Activated T-cell treated with anti-CD3 and anti-CD28 coated beads, Interleukin-2, amount 50 U/mL, for 4 hours (primary cell): ENCODE results near the gene OTOP2. TPM values are rescaled to one million over a fixed set of nuclear protein-coding genes. Genes with fewer than 3 reads are reported as not detected.
A peak's percentile ranks its signal among the peaks of the same experiment; 100 is the strongest.
"Not testable (repeated sequence)": the region's sequence is repeated elsewhere in the genome, so short reads cannot be mapped to it uniquely, and the experiment has no call there.

Experiments used
- ATAC-seq, 2 donors: fragments of 200-7000 bp; cut with Tn5 transposase; one replicate each; pipeline ENCODE4 v1.10.0; 2021
- DNase-seq: peaks from one replicate; pipeline ENCODE4 v3.0.0-alpha.2; 2020
- H3K27me3 Mint-ChIP-seq: one replicate; pipeline ENCODE4 v1.8.0; 2021; ENCODE audit warnings: low read depth, mixed read lengths
- H3K36me3 Mint-ChIP-seq: one replicate; pipeline ENCODE4 v1.8.0; 2022; ENCODE audit warnings: mixed read lengths; ENCODE audit not compliant: insufficient read depth
- H3K4me1 Mint-ChIP-seq: one replicate; pipeline ENCODE4 v1.8.0; 2021; ENCODE audit warnings: low read depth, mixed read lengths
- H3K4me3 Mint-ChIP-seq: one replicate; pipeline ENCODE4 v1.8.0; 2021; ENCODE audit warnings: mild to moderate bottlenecking, moderate library complexity, mixed read lengths
- H3K9me3 Mint-ChIP-seq: one replicate; pipeline ENCODE4 v1.8.0; 2021; ENCODE audit warnings: mixed read lengths
- total RNA-seq, 3 donors: library from RNA; stranded (reverse); gene quantifications; one replicate each; pipeline ENCODE4 v1.2.1, GENCODE V29; 2021

Gene OTOP2
- total RNA-seq, 3 donors from 2014 or later: not detected

- Mint-ChIP-seq H3K36me3 (no peaks in the 10 kb centered on the region), H3K27me3 (no peaks in the 10 kb centered on the region), H3K4me1 (peaks cover 4% of the 10 kb centered on the region), H3K4me3 (no peak overlapping the region), H3K9me3 (no peaks in the 10 kb centered on the region)
- ATAC-seq (peak; percentile 68), DNase-seq (peak; percentile 31)
Measured at GRCh38 chr17:74960570-74961342, 36.7 kb downstream of the OTOP2 start.

- Mint-ChIP-seq H3K9me3 (no peaks in the 10 kb centered on the region), H3K4me3 (no peak overlapping the region), H3K27me3 (no peaks in the 10 kb centered on the region), H3K4me1 (peaks cover 4% of the 10 kb centered on the region), H3K36me3 (no peaks in the 10 kb centered on the region)
- ATAC-seq: peak; percentile 80 to 81
- peak; percentile 88 for DNase-seq
Measured at GRCh38 chr17:74961657-74962350, 37.7 kb downstream of the OTOP2 start.

- DNase-seq (no peak), ATAC-seq (no peak)
- Mint-ChIP-seq H3K27me3 (no peaks in the 10 kb centered on the region), H3K9me3 (no peaks in the 10 kb centered on the region), H3K4me3 (no peak overlapping the region), H3K4me1 (peaks cover 3% of the 10 kb centered on the region), H3K36me3 (no peaks in the 10 kb centered on the region)
Measured at GRCh38 chr17:74962622-74963394, 38.7 kb downstream of the OTOP2 start.

- Mint-ChIP-seq H3K4me1 (peaks cover 2% of the 10 kb centered on the region), H3K9me3 (no peaks in the 10 kb centered on the region), H3K27me3 (no peaks in the 10 kb centered on the region), H3K36me3 (no peaks in the 10 kb centered on the region), H3K4me3 (no peak overlapping the region)
- DNase-seq: no peak
- ATAC-seq: no peak
Measured at GRCh38 chr17:74963656-74964055, 39.6 kb downstream of the OTOP2 start.

- no peak for ATAC-seq
- Mint-ChIP-seq H3K9me3 (no peaks in the 10 kb centered on the region), H3K27me3 (no peaks in the 10 kb centered on the region), H3K4me3 (no peak overlapping the region), H3K4me1 (peaks cover 2% of the 10 kb centered on the region), H3K36me3 (no peaks in the 10 kb centered on the region)
- no peak for DNase-seq
Measured at GRCh38 chr17:74964246-74964761, 40.2 kb downstream of the OTOP2 start.

GRCh38 chr17:74964988-74965622 is 41.0 kb downstream of the OTOP2 start:
- Mint-ChIP-seq H3K27me3 (no peaks in the 10 kb centered on the region), H3K4me3 (no peak overlapping the region), H3K4me1 (peaks cover 2% of the 10 kb centered on the region), H3K9me3 (no peaks in the 10 kb centered on the region), H3K36me3 (no peaks in the 10 kb centered on the region)
- no peak for ATAC-seq
- DNase-seq: no peak

- Mint-ChIP-seq H3K4me3 (no peak overlapping the region), H3K9me3 (no peaks in the 10 kb centered on the region), H3K4me1 (peaks cover 8% of the 10 kb centered on the region), H3K27me3 (peaks cover 9% of the 10 kb centered on the region), H3K36me3 (no peaks in the 10 kb centered on the region)
- DNase-seq (no peak), ATAC-seq (no peak)
Measured at GRCh38 chr17:74968361-74968780, 44.3 kb downstream of the OTOP2 start.

GRCh38 chr17:74969501-74969900 is 45.4 kb downstream of the OTOP2 start:
- DNase-seq, H3K4me1 Mint-ChIP-seq, ATAC-seq, H3K36me3 Mint-ChIP-seq, H3K9me3 Mint-ChIP-seq, H3K4me3 Mint-ChIP-seq: not testable (repeated sequence)
- H3K27me3 Mint-ChIP-seq: peaks cover 11% of the 10 kb centered on the region

- H3K36me3 Mint-ChIP-seq: no peaks in the 10 kb centered on the region
Measured at GRCh38 chr17:74970395-74970794, 46.3 kb downstream of the OTOP2 start.

GRCh38 chr17:74971069-74971841 is 47.2 kb downstream of the OTOP2 start:
- no peaks in the 10 kb centered on the region for H3K36me3 Mint-ChIP-seq
- no peaks in the 10 kb centered on the region for H3K9me3 Mint-ChIP-seq
- DNase-seq (no peak), ATAC-seq (no peak)
- peaks cover 11% of the 10 kb centered on the region for H3K27me3 Mint-ChIP-seq
- peaks cover 8% of the 10 kb centered on the region for H3K4me1 Mint-ChIP-seq
- H3K4me3 Mint-ChIP-seq: peak overlapping the region; percentile 84

More at GRCh38 chr17:74970395-74970794, 46.3 kb downstream of the OTOP2 start:
- peaks cover 8% of the 10 kb centered on the region for H3K4me1 Mint-ChIP-seq
- H3K27me3 Mint-ChIP-seq: peaks cover 11% of the 10 kb centered on the region
- H3K4me3 Mint-ChIP-seq: no peak overlapping the region
- DNase-seq: no peak
- no peak for ATAC-seq
- H3K9me3 Mint-ChIP-seq: no peaks in the 10 kb centered on the region

- H3K36me3 Mint-ChIP-seq: no peaks in the 10 kb centered on the region
- peaks cover 8% of the 10 kb centered on the region for H3K4me1 Mint-ChIP-seq
- H3K9me3 Mint-ChIP-seq: no peaks in the 10 kb centered on the region
- peak overlapping the region; percentile 84 for H3K4me3 Mint-ChIP-seq
- H3K27me3 Mint-ChIP-seq: peaks cover 11% of the 10 kb centered on the region
- ATAC-seq (no peak), DNase-seq (no peak)
Measured at GRCh38 chr17:74971842-74972106, 47.7 kb downstream of the OTOP2 start.

GRCh38 chr17:74972107-74972972 is 48.3 kb downstream of the OTOP2 start, which contains the start of gene HID1:
Gene HID1 (minus strand): TSS chr17:74972759. CDS start chr17:74972656, 103 bp downstream.
- no peaks in the 10 kb centered on the region for H3K36me3 Mint-ChIP-seq
- H3K4me1 Mint-ChIP-seq: peaks cover 8% of the 10 kb centered on the region
- H3K4me3 Mint-ChIP-seq: peak within 1 kb of the TSS; percentile 84
- ATAC-seq (peak; percentile 91 to 97), DNase-seq (peak; percentile 83)
- peaks cover 11% of the 10 kb centered on the region for H3K27me3 Mint-ChIP-seq
- H3K9me3 Mint-ChIP-seq: no peaks in the 10 kb centered on the region

GRCh38 chr17:74972973-74973328 is 48.9 kb downstream of the OTOP2 start:
- no peak for ATAC-seq
- Mint-ChIP-seq H3K4me3 (peak overlapping the region; percentile 84), H3K27me3 (peaks cover 11% of the 10 kb centered on the region), H3K4me1 (peaks cover 8% of the 10 kb centered on the region), H3K36me3 (no peaks in the 10 kb centered on the region), H3K9me3 (no peaks in the 10 kb centered on the region)
- no peak for DNase-seq
